ENCODE data around the gene TSPOAP1.
A peak's percentile ranks its signal among the peaks of the same experiment; 100 is the strongest.

The TSPOAP1 gene

DNA sequence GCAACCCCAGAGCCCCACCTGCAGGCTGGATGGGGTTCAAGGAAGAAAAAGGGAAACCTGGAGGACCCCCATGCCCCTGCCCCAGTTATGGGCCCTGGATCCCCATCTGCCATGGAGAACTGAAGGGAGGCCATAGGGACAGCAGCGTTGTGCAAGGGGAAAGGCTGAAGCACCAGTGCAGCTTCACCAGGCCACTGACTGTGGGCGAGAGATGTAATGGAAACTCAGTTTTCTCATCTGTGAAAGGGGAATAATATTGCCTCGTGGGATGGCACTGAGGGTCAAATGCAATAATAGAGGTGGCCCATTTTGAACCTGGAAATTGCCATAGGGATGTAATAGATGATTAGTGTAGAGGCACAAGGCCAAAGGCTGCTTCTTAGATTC lies 9.9 kb upstream of the TSPOAP1 start:
- Mint-ChIP-seq H3K27me3 (no peaks in the 10 kb centered on the region), H3K4me1 (peaks cover 90% of the 10 kb centered on the region), H3K36me3 (peaks cover 23% of the 10 kb centered on the region), H3K9me3 (no peaks in the 10 kb centered on the region), H3K27ac (peak overlapping the region; percentile 100), H3K4me3 (peak overlapping the region; percentile 98)
- peak; percentile 1 for ATAC-seq

DNA sequence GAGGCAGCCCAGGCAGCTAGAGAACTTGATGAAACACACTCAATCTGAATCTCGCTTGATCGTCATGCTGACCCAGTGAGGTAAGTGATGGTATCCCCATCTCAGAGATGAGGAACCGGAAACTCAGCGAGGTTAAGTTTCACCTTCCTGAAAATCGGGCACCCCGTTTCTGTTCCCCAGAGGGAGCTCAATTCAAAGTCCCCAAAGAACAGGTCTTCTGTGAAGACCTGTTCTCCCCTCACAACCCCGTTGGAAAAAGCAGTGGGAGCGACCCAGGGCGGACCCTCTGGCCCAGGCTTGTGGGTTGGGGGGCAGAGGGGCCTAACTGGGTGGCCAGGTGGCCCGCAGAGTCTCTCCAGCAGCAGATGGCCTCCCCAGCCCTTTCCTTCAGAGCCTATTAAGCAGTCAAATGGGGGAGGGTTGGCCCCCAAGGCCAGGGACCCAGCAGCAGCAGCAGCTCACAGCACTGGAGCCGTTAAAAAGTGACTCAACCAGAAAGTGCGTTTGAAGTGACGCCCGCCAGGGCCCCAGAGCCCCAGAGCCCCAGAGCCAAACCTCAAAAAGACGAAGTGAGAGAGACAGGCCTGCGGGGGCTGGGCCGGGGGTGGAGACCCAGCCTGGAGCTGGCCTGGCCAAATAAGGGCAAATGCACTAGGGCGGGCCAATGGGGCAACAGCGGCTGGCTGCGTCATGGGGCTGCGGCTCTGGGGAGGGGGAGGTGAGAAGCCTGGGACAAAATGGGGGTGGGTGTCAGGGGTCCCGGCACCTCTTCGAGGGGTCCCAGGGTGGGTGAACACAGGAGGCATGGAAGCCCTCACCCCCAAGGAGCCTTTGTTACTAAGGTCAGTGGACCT lies 9.2 kb upstream of the TSPOAP1 start:
- Mint-ChIP-seq H3K36me3 (peaks cover 17% of the 10 kb centered on the region), H3K4me3 (peak overlapping the region; percentile 98), H3K9me3 (no peaks in the 10 kb centered on the region), H3K27me3 (no peaks in the 10 kb centered on the region), H3K27ac (peak overlapping the region; percentile 100), H3K4me1 (peaks cover 88% of the 10 kb centered on the region)
- peak; percentile 83 for ATAC-seq

DNA sequence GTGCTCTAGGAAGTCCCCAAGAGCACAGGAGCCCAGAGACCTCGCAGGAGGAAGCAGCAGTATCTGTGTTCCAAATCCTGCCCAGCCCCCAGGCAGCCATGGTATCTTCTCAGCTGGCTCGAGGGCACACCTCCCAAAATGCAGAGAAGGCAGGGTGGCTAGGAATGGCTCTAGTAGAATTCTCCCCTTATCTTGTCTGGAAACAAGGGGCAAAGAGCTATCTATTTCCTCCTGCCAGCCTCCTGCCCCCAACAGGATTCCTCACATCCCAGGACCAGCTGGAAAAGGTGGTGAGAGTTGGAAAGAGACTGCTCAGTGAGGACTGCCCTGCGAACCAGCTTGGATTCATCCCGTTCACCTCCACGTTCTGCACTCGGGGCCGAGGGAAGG lies 8.6 kb upstream of the TSPOAP1 start:
- no peaks in the 10 kb centered on the region for H3K9me3 Mint-ChIP-seq
- no peak for ATAC-seq
- H3K4me3 Mint-ChIP-seq: peak overlapping the region; percentile 98
- H3K27me3 Mint-ChIP-seq: peaks cover 3% of the 10 kb centered on the region
- peaks cover 15% of the 10 kb centered on the region for H3K36me3 Mint-ChIP-seq
- H3K4me1 Mint-ChIP-seq: peaks cover 84% of the 10 kb centered on the region
- H3K27ac Mint-ChIP-seq: peak overlapping the region; percentile 100

DNA sequence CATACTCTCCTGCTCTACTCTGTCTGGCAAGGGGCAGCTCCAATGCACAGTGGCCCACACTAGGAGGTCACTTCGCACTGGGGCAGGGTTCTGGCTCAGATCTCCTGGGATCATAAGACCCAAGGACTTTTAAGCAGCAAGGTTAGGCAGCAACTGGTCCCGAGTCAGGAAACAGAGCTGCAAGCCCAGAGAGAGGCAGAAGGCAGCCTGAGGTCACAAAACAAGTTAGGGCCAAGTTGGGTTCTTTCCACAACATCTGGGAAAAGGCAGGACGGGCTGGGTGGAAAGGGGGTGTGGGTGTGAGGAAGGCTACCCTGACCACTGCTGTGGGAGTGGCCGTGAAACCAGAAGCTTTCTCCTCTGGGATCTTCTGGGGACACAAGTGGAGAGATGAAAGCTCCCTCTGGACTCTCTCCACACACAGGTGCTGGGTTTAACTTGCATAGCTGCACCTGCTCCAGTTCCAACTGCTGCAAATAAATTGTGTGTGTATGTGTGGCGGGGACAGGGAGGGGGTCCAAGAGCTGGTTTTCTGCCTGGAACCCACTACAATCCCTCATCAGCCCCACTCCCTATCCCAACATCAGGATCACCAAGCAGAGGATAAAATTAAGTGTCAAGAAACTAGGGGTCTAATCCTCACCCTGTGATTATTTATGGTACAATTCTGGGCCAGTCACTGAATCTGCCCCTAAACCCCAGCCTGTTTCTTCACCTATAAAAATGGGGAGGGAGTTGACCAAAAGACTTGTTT lies 8.0 kb upstream of the TSPOAP1 start:
- no peak for ATAC-seq
- Mint-ChIP-seq H3K4me3 (peak overlapping the region; percentile 98), H3K4me1 (peaks cover 78% of the 10 kb centered on the region), H3K9me3 (no peaks in the 10 kb centered on the region), H3K27me3 (peaks cover 8% of the 10 kb centered on the region), H3K36me3 (peaks cover 15% of the 10 kb centered on the region), H3K27ac (peak overlapping the region; percentile 100)

DNA sequence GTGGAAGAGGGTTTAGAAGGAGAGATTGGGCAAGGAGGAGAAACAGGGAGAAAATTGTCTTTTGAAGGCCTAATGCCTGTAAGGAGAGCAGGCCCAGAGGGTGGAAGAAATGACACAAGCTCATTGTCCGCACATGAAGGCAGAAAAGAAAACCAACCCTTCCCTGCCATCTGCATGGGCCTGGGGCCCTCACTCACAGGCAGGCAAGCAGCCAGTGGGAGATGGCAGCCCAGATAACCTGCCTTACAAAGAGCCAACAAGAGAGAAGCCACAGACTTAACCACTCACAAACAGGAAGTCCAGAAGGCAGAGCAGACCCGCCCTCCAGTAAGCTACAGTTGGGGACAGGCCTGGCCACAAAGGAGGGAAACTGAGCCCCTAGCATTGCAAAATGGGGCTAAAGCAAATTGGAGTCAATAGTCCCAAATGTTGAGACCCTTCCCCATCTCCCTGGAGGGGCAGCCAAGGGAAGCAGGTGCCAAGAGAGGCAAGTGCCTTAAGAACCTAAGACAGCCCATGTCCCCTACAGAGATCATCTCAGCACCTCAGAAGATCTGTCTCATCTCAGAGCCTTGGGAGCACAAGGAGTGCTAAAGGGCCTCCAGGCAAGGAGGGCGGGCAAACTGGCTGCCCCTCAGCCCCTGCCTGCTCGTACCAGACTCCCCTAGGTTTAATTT lies 7.3 kb upstream of the TSPOAP1 start:
- no peaks in the 10 kb centered on the region for H3K9me3 Mint-ChIP-seq
- H3K27ac Mint-ChIP-seq: peak overlapping the region; percentile 100
- H3K4me1 Mint-ChIP-seq: peaks cover 76% of the 10 kb centered on the region
- H3K27me3 Mint-ChIP-seq: peaks cover 8% of the 10 kb centered on the region
- peak; percentile 13 for ATAC-seq
- H3K4me3 Mint-ChIP-seq: peak overlapping the region; percentile 98
- H3K36me3 Mint-ChIP-seq: peaks cover 20% of the 10 kb centered on the region

DNA sequence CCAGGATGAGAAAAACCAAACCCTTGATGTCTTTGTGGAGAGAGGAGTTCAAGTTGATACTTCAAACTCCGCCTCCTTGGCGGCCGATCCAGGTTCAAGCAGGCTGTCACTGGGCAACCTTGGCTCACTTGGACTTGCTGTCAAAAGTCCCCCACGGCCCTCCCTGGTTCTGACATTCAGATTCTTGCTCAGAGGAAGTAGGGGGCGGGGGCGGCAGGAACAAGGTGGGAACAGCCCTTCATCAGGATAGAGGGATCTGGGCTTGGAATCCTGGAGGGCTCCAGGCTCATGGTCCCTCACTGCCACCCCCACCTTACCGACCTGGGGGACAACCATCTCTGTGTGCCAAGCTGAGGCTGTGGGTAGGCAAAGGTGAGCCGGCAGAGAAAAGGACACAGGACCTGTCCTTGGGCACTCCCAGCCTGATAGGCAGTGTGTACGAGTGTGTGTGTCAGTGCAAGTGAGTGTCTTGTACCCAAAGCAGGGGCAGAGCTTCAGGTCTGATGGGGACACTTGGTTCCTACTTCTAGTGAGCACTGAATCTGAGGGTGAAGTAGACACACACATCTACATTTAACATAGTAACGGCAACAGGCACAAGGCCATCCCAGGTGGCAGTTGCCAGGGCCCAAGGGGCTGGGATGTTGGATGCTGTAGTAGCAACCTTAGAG lies 6.6 kb upstream of the TSPOAP1 start:
- Mint-ChIP-seq H3K9me3 (no peaks in the 10 kb centered on the region), H3K36me3 (peaks cover 27% of the 10 kb centered on the region), H3K4me1 (peaks cover 73% of the 10 kb centered on the region), H3K27ac (peak overlapping the region; percentile 100), H3K27me3 (peaks cover 8% of the 10 kb centered on the region), H3K4me3 (peak overlapping the region; percentile 98)
- no peak for ATAC-seq

DNA sequence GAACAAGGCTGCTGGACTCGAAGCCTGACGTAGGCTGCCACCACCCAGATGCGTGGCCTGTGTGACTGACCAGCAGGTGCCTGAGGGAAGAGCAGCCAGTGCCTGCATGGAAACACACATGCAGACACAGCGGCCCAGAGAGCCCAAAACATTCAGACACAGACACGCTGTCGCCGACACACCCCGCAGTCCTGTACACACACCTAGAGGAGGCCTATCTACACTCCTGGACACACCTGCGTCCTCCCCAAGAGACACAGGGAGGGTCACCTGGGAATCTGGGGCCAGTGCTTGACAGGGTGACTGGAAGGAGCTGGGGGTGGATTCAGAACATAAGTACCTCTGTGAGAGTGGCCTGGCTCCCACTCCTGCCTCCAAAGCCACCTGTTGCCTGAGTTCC lies 6.1 kb upstream of the TSPOAP1 start:
- Mint-ChIP-seq H3K4me3 (peak overlapping the region; percentile 98), H3K27me3 (peaks cover 8% of the 10 kb centered on the region), H3K9me3 (no peaks in the 10 kb centered on the region), H3K36me3 (peaks cover 33% of the 10 kb centered on the region), H3K27ac (peak overlapping the region; percentile 100), H3K4me1 (peaks cover 73% of the 10 kb centered on the region)
- ATAC-seq: no peak

DNA sequence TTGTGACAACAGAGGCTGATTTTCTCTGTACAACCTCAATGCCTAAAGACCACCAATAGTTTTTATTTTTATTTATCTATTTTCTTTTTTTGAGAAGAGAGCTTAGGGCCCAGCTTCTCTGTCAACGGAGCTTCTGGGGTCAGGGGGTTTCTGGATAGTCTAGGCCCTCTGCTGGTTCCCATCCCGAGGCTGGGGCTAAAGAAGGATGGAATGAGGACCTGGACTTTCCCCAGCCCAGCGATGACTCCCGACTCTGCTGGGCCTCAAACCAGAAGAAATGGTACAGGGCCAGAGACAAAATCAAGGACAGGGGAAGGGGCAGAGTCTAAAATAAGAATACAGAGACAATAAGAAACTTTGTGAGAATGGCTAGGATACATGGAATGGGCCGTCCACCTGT lies 5.7 kb upstream of the TSPOAP1 start:
- peaks cover 76% of the 10 kb centered on the region for H3K4me1 Mint-ChIP-seq
- no peaks in the 10 kb centered on the region for H3K9me3 Mint-ChIP-seq
- no peak for ATAC-seq
- peaks cover 8% of the 10 kb centered on the region for H3K27me3 Mint-ChIP-seq
- H3K36me3 Mint-ChIP-seq: peaks cover 31% of the 10 kb centered on the region
- peak overlapping the region; percentile 98 for H3K4me3 Mint-ChIP-seq
- H3K27ac Mint-ChIP-seq: peak overlapping the region; percentile 100

DNA sequence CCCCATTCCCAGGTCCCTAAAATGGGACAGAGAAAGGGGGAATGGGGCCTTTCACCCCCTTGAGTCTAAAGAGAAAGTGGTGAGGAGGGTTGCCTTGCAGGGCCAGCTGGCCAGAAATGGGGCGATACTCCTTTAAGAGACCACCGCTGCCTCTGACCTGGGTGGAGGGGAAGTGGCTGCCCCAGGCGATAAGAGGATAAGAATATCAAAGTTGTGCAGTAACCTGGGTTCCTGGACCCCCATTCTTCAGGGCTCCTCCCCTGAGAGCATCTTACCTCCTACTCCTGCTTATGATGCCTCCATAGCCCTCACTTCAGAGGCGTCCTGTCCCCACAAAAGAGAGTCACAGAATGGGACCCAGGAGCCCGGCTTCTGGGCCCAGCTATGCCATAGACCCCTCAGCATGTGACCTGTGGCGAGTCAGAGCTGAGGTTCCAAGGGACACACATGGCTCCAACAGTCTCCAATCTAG lies 5.2 kb upstream of the TSPOAP1 start:
- Mint-ChIP-seq H3K4me1 (peaks cover 76% of the 10 kb centered on the region), H3K9me3 (no peaks in the 10 kb centered on the region), H3K4me3 (peak overlapping the region; percentile 98), H3K27ac (peak overlapping the region; percentile 100), H3K36me3 (peaks cover 30% of the 10 kb centered on the region), H3K27me3 (peaks cover 8% of the 10 kb centered on the region)
- no peak for ATAC-seq

DNA sequence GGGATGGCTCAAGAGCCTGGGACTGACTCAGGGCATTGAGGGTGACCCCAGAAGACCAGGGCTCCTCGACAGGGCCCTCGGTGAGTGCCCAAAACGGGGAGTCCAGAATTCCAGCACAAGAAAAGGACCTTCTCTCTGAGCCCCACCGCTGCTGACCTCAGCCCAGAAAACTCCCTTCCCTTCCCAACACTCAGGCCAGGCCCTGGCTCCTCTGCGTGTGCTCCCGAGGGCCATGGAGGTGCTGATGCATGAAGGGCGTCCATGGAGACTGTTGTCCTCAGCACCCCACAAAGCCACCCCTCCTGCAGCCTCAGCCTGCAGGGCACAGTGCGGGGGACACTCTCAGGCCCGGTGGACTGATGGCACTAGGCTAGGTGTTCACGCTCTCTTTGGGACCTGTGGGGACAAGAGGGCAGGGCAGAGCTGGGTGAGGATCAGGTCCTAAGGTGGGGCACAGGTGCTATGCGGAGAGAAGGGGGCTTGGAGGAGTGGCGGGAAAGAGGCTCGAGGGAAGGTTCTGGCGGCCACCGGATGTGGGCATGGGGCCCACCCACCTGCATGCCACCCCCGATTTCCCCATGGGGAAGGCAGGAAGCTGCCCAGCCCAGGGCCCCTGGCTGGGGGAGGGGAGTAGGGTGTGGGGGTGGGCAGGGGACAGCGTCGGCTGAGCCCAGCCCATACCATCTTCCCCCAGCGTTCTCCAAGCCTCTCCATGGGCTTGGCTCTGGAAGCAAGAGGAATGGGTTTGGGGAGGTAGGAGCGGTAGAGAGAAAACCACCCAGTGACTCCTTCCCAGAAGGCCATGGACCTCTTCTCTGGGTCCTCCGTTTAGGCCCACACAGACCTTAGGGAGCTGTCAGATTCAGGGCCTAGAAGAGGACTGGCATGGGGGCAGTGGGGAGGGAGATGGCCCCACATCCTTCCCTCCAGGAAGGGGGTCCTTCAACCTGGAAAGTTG lies 4.5 kb upstream of the TSPOAP1 start:
- peak overlapping the region; percentile 100 for H3K27ac Mint-ChIP-seq
- H3K9me3 Mint-ChIP-seq: no peaks in the 10 kb centered on the region
- H3K27me3 Mint-ChIP-seq: peaks cover 8% of the 10 kb centered on the region
- peaks cover 30% of the 10 kb centered on the region for H3K36me3 Mint-ChIP-seq
- ATAC-seq: peak; percentile 0
- peaks cover 76% of the 10 kb centered on the region for H3K4me1 Mint-ChIP-seq
- peak overlapping the region; percentile 98 for H3K4me3 Mint-ChIP-seq

DNA sequence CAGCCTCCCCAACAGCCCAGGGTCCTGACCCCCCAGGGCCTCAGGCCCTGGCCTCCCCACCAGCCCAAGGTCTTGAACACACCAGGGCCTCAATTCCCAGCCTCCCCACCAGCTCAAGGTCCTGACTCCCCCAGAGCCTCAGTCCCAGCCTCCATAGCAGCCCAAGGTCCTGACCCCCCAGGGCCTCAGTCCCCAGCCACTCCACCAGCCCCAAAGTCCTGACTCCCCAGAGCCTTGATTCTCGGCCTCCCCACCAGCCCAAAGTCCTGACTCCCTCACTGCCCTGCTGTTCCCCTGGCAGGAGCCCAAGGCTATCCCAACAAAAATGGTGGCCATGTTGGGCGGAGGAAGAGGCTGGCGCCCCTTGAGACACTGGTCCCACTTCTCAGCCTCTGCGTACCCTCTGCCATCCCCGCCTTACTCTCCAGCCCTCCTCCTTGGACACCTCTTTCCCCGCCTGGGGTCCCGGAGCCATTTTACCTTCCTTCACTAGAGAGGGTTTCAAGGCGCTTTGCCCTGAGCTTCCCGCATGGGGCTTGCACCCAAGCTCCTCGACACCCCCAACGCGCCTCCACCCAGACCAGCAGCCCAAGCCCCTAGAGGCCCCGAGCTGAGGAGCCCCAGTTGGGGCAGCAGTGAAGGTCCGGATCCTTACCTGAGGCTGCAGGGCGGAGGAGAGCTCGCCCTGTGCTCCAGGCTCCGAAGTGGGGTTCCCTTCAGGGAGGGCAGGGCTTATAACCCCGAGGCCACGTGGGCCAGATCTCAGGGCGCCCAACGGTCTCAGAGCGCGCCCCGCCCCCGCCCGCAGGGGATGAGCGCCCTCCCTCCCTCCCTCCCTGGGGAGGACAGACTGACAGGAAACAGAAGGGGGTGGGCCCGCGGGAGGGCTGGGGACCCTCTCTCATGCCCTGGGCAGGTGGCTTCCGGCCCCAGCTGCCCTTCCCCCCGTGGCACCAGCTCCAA lies 3.5 kb upstream of the TSPOAP1 start:
- peak overlapping the region; percentile 100 for H3K27ac Mint-ChIP-seq
- ATAC-seq: peak; percentile 53
- H3K27me3 Mint-ChIP-seq: peaks cover 8% of the 10 kb centered on the region
- H3K4me1 Mint-ChIP-seq: peaks cover 74% of the 10 kb centered on the region
- peaks cover 30% of the 10 kb centered on the region for H3K36me3 Mint-ChIP-seq
- H3K4me3 Mint-ChIP-seq: peak overlapping the region; percentile 98
- no peaks in the 10 kb centered on the region for H3K9me3 Mint-ChIP-seq

DNA sequence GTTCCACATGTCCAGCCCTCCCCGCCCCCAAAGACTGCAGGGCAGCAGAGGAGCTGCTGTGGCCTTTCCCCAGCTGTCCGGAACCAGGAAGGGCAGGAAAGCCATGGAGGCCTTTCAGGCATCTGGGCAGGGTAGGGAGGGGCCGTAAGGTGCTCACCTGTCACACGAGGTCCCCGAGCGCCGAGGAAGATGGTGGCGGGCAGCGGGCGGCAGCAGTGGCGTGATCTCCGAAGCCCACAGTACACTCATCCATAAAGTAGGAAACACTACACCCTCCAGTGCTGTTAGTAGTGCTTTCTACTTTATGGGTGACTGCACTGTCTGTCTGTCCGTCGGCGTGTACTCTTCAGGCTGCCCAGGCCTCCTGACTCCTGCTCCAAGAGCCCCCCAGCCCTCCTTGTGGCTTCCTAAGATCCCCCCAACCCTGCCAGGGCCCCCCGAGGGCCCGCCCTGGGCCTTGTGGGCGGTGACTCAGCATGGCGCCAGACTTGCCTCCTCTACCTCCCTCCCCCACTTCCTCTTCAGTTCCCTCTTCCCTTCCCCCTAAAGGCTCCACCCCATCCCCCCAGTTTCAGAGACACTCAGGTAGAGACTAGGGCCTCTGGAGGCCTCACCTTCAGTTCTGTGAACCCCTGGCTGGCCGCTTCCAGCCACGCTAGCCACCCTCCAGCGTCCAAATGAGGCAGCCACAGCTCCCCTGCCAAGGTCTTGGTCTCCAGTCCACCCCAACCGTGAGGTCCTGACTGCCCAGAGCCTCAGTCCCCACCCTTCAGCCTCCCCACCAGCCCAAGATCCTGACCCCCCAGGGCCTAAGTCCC lies 2.6 kb upstream of the TSPOAP1 start:
- peak; percentile 0 for ATAC-seq
- Mint-ChIP-seq H3K27me3 (peaks cover 8% of the 10 kb centered on the region), H3K9me3 (no peaks in the 10 kb centered on the region), H3K4me1 (peaks cover 74% of the 10 kb centered on the region), H3K27ac (peak overlapping the region; percentile 100), H3K4me3 (peak overlapping the region; percentile 98), H3K36me3 (peaks cover 30% of the 10 kb centered on the region)
